Measurements from ENCODE around the gene FAM107B.

- TF ChIP-seq POLR2A (IDR thresholded peaks at IDR 0.05; ENCODE audit: low read depth, low read length) (no peak), POLR2AphosphoS5 (IDR thresholded peaks at IDR 0.05; ENCODE audit: low read depth, low read length) (no peak), PAX5 (IDR thresholded peaks at IDR 0.05; ENCODE audit: insufficient read depth, low read length, severe bottlenecking) (no peak), SPI1 (IDR thresholded peaks at IDR 0.05; ENCODE audit: low read depth, low read length) (no peak), TAF1 (IDR thresholded peaks at IDR 0.05; ENCODE audit: low read depth, low read length) (no peak)
These were observed 122.6 kb downstream of the FAM107B start for GRCh38 chr10:14652067-14652466.
